Mammary epithelial cell (primary cell): ENCODE data around the gene MTNR1B.

Source experiments
- CTCF ChIP-seq, 2 donors: IDR thresholded peaks in 1 of 2; conservative IDR thresholded peaks in 1 of 2; 2 replicates each; pipeline ENCODE4 v1.5.1; 2011 to 2012; ENCODE audit warnings: inconsistent platforms in 2 of 2, low read length in 2 of 2, mild to moderate bottlenecking in 2 of 2, control low read depth in 1 of 2, low read depth in 1 of 2; ENCODE audit not compliant: insufficient read depth in 1 of 2; ENCODE audit errors: extremely low read depth in 1 of 2
- EZH2 ChIP-seq: IDR thresholded peaks from 2 replicates; pipeline ENCODE4 v1.6.1; 2012; ENCODE audit warnings: low read length, inconsistent platforms, borderline replicate concordance

- no peak for TF ChIP-seq CTCF (conservative IDR thresholded peaks at IDR 0.05 in 1 of 2, IDR thresholded peaks at IDR 0.05 in 1 of 2; ENCODE audit: extremely low read depth in 1 of 2, insufficient read depth in 1 of 2, low read depth in 1 of 2, low read length in 2 of 2)
- TF ChIP-seq EZH2: no peak
These were observed 32.9 kb downstream of the MTNR1B start for GRCh38 chr11:93002380-93002779.
